HCT116 (cell line): ENCODE data around the gene ATAD5.

Source experiments
- MAX ChIP-seq: IDR thresholded peaks from 2 replicates; pipeline ENCODE4 v1.6.1; 2012
- POLR2A ChIP-seq: IDR thresholded peaks from 2 replicates; pipeline ENCODE4 v1.7.0; 2011; ENCODE audit warnings: borderline replicate concordance; ENCODE audit not compliant: insufficient read depth, insufficient read length; ENCODE audit errors: extremely low read depth
- RAD21 ChIP-seq: IDR thresholded peaks from 2 replicates; pipeline ENCODE4 v1.6.1; 2012; ENCODE audit warnings: low read depth, mild to moderate bottlenecking
- SP1 ChIP-seq: IDR thresholded peaks from 2 replicates; pipeline ENCODE4 v1.6.1; 2012; ENCODE audit warnings: low read depth
- YY1 ChIP-seq: IDR thresholded peaks from 2 replicates; pipeline ENCODE4 v1.6.1; 2011; ENCODE audit warnings: low read length, low read depth, moderate library complexity, mild to moderate bottlenecking; ENCODE audit not compliant: insufficient replicate concordance; ENCODE audit errors: extremely low read depth
- ZNF274 ChIP-seq: fragments of 200-500 bp; sonication (Bioruptor generic); IDR thresholded peaks from 2 replicates; pipeline ENCODE4 v1.6.1; 2014; ENCODE audit warnings: mild to moderate bottlenecking, low read depth, low read length, inconsistent platforms
- TF ChIP-seq, protein P1 (sequence below), 3 experiments: fragments of 200-600 bp in 1 of 3; sonication (generic) in 1 of 3; IDR thresholded peaks in 2 of 3; conservative IDR thresholded peaks in 1 of 3; 2 replicates each; pipeline ENCODE4 v1.5.1; 2012 to 2017; ENCODE audit warnings: low read depth in 2 of 3, low read length in 2 of 3, antibody characterized with exemption in 1 of 3, borderline replicate concordance in 1 of 3, control low read depth in 1 of 3, mild to moderate bottlenecking in 1 of 3, mixed read lengths in 1 of 3, mixed run types in 1 of 3, moderate library complexity in 1 of 3; ENCODE audit not compliant: insufficient read depth in 1 of 3
- TF ChIP-seq, protein P2 (sequence below): IDR thresholded peaks from 2 replicates; pipeline ENCODE4 v1.6.1; 2012; ENCODE audit warnings: low read depth

DNA sequence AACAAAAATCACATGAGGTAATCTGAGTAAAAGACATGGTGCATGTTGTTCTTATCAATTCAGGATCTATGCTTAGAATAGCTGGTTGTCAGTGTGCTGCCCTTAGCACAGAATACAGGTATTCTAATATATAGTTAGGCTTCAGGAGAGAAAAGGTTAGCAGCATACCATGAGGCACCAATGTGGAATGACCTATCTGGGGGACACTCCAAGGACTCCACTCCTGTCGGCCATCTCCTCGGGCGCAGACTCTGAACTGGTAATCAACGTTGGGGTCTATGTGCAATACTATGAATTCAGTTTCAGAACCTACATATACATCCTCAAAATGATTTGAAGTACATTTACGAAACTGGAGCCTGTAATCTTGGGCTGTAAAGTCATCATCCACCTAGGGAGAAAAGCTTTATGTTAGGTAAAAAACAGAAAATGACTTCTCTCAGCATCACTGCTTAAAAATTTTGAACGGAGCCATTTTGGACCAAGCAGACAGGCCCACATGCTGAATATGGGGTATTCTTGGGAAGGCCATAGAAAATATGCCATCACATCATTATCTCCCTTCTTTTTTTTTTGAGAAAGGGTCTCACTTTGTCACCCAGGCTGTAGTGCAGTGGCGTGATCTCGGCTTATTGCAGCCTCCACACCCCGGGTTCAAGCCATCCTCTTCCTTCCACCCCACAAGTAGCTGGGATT lies 38.3 kb upstream of the ATAD5 start:
- TF ChIP-seq, protein P1, sequence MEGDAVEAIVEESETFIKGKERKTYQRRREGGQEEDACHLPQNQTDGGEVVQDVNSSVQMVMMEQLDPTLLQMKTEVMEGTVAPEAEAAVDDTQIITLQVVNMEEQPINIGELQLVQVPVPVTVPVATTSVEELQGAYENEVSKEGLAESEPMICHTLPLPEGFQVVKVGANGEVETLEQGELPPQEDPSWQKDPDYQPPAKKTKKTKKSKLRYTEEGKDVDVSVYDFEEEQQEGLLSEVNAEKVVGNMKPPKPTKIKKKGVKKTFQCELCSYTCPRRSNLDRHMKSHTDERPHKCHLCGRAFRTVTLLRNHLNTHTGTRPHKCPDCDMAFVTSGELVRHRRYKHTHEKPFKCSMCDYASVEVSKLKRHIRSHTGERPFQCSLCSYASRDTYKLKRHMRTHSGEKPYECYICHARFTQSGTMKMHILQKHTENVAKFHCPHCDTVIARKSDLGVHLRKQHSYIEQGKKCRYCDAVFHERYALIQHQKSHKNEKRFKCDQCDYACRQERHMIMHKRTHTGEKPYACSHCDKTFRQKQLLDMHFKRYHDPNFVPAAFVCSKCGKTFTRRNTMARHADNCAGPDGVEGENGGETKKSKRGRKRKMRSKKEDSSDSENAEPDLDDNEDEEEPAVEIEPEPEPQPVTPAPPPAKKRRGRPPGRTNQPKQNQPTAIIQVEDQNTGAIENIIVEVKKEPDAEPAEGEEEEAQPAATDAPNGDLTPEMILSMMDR (IDR thresholded peaks at IDR 0.05 in 2 of 3, conservative IDR thresholded peaks at IDR 0.05 in 1 of 3; ENCODE audit: borderline replicate concordance in 1 of 3, insufficient read depth in 1 of 3, low read depth in 2 of 3, low read length in 2 of 3) = no peak
- TF ChIP-seq SP1 (no peak), MAX (no peak), POLR2A (no peak), RAD21 (no peak), YY1 (no peak), ZNF274 (no peak)
- TF ChIP-seq, protein P2, sequence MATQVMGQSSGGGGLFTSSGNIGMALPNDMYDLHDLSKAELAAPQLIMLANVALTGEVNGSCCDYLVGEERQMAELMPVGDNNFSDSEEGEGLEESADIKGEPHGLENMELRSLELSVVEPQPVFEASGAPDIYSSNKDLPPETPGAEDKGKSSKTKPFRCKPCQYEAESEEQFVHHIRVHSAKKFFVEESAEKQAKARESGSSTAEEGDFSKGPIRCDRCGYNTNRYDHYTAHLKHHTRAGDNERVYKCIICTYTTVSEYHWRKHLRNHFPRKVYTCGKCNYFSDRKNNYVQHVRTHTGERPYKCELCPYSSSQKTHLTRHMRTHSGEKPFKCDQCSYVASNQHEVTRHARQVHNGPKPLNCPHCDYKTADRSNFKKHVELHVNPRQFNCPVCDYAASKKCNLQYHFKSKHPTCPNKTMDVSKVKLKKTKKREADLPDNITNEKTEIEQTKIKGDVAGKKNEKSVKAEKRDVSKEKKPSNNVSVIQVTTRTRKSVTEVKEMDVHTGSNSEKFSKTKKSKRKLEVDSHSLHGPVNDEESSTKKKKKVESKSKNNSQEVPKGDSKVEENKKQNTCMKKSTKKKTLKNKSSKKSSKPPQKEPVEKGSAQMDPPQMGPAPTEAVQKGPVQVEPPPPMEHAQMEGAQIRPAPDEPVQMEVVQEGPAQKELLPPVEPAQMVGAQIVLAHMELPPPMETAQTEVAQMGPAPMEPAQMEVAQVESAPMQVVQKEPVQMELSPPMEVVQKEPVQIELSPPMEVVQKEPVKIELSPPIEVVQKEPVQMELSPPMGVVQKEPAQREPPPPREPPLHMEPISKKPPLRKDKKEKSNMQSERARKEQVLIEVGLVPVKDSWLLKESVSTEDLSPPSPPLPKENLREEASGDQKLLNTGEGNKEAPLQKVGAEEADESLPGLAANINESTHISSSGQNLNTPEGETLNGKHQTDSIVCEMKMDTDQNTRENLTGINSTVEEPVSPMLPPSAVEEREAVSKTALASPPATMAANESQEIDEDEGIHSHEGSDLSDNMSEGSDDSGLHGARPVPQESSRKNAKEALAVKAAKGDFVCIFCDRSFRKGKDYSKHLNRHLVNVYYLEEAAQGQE = no peak
